ENCODE data around the gene SEMA6D.
"Not testable (repeated sequence)": the region's sequence is repeated elsewhere in the genome, so short reads cannot be mapped to it uniquely, and the experiment has no call there.

The SEMA6D gene

GRCh38 chr15:47718497-47719437 is 1.5 kb downstream of the SEMA6D start:
- no peak for DNase-seq

- no peak for DNase-seq
Observed at GRCh38 chr15:47719730-47720129, 2.4 kb downstream of the SEMA6D start.

GRCh38 chr15:47720555-47720954 is 3.2 kb downstream of the SEMA6D start:
- DNase-seq = no peak

- DNase-seq = no peak
Observed at GRCh38 chr15:47721676-47722075, 4.4 kb downstream of the SEMA6D start.

DNA sequence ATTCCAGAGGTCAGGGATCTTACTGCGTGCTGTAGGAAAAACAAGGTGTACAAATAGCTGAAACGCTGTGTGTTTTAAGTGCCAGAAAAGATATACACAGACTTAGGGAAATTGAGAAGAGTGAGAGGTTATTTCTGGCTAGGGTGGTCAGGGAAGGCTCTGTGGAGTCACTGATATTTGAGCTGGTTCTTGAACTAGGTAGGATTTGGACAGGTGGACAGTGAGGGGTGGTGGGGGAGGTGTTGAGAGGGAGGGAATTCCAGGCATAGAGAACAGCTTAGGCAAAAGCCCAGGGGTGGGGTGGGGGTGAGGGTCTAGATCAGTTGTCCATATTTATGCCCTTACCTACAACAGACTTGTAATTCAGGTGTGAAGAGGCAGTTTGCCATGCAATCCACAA is 7.0 kb downstream of the SEMA6D start:
- DNase-seq = no peak

GRCh38 chr15:47725051-47725450 is 7.7 kb downstream of the SEMA6D start:
- no peak for DNase-seq

DNA sequence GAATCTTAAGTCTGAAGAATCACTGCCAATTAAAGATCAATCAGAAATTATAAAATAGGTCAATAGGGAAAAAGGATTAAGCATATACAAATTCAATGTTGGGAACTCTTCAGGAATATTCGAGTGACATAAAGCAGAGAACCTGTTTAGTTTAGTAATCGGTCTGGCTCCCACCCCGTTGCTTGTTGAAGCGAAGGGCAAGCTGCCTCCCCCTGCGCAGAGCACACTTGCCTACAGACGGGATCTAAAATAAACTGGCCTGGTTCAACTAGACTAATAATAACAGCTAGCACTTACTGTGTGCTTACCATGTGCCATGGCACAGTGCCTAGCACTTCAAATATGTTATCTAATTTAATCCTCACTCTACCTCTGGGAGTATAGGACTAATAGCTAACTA is 8.6 kb downstream of the SEMA6D start:
- no peak for DNase-seq

- DNase-seq = no peak
Observed at GRCh38 chr15:47726399-47726823, 9.1 kb downstream of the SEMA6D start.

GRCh38 chr15:47727137-47727536 is 9.8 kb downstream of the SEMA6D start:
- DNase-seq = no peak

DNA sequence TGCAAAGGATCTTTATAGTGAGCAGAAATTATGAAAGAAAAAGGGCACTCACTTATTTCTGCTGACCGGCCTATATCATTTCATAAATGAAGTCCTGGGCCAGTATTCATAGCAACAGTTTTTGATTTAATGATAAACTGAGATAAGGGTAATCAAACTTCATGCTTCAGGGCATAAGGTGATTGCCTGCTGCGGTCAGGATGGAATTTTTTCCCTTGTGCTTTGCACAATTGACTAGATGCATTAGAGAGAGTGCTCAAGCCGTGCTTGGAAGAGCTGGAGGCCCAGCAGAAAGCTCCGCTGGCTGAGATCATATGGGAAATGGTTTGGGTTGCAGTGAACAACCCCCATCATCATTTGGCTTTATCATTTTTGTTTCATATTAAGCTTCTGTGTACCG is 10.4 kb downstream of the SEMA6D start:
- DNase-seq = no peak

DNA sequence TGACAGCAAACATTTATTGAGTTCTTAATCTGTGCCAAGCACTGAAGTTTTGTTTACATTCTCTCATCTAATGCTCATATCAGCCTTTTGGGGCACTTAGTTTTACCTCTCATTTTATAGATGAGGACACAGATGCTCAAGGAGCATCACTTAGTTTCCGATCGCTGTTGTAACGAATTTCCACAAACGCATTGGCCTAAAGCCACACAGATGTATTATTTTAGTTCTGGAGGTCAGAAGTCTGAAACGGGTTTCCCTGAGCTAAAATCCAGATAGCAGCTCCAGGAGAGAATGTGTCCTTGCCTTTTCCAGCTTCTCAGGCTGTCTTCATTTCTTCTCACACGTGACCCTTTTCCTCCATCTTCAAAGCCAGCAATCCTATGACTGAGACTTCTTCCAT is 11.1 kb downstream of the SEMA6D start:
- no peak for DNase-seq

DNA sequence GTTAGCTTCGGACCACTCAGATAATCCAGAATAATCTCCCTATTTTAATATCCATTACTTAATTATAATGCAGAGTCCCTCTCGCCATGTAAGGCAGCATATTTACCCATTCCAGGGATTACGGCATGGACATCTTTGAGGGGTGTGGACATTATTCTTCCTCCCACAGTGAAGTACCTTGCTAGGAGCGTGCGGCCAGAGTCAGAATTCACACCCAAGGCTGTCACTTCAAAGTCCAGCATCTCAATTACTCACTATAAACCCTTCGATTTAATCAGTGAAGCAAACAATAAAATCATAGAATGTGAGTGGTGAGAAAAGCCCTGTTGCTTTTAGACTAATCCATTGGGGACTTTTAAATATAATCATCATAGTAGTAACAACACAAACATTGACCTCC is 11.6 kb downstream of the SEMA6D start:
- no peak for DNase-seq

GRCh38 chr15:47731230-47731629 is 13.9 kb downstream of the SEMA6D start:
- DNase-seq = no peak

- no peak for DNase-seq
Observed at GRCh38 chr15:47732248-47732647, 14.9 kb downstream of the SEMA6D start.

- no peak for DNase-seq
Observed at GRCh38 chr15:47733085-47733484, 15.8 kb downstream of the SEMA6D start.

DNA sequence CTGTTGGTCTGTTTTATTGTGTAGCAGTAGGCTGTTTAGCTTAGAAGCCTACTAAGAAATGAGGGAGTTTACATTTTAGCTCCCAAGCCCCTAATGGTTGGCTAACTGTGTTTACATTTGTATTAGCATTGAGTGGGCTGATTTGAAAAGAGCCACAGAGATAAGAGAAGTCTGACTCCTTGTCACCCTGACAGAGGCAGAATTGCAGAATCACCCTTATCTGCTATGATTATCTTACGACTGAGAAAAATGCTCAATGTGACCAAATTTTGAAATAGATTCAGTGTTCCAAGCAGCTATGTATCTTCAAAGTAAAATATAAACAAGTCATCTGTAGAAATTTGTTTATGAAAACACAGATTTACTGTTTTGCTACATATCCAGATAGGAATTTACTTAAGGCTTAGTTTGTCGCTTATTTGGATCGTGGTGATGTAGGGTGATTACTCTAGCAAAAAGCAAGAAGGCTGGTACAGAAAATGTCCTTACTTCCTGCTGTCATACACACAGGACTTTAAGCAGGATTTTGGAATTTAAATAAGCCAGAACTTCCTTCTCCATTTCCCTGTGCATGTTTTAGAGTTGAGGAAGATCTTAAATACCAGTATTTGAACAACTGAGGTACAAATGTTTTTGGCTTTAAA is 19.0 kb downstream of the SEMA6D start:
- no peak for DNase-seq

GRCh38 chr15:47737477-47737876 is 20.2 kb downstream of the SEMA6D start:
- DNase-seq = no peak

DNA sequence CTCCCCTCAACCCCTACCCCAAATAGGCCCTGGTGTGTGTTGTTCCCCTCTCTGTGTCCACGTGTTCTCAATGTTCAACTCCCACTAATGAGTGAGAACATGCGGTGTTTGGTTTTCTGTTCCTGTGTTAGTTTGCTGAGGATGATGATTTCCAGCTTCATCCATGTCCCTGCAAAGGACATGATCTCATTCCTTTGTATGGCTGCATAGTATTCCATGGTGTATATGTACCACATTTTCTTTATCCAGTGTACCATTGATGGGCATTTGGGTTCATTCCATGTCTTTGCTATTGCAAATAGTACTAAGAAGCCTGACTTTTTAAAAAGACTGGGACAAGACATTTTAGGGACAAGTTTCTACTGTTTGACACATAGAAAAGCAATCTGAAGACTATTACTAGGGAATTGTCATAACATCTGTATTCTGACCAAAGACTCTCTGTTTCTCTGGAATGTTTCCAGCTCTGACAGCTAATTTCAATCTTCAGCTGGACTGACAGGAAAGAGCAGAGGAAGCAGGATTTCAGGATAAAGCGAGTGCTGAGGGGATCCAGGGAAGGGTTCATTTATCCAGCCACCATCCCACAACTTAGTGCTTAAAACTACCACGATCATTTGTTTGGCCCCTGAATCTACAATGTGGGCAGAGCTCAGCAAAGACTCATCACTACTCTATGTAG is 21.0 kb downstream of the SEMA6D start:
- not testable (repeated sequence) for DNase-seq

DNA sequence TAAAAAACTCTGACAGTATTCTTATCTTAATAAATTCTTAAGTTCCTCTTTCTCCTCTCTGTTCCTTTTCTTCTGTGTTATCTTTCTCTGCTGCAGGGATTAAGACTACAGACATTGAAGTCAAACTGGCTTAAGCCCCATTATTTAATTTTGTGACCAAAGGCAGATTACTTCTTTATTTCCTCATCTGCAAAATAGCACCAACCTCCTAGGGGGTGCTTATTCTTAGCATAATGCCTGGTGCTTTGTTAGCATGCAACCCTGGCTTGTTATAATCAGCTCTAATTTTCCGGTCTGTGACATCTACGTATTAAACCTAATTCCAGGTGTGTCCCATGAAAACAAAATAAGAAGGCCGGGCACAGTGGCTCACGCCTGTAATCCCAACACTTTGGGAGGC is 23.8 kb downstream of the SEMA6D start:
- DNase-seq = no peak

DNA sequence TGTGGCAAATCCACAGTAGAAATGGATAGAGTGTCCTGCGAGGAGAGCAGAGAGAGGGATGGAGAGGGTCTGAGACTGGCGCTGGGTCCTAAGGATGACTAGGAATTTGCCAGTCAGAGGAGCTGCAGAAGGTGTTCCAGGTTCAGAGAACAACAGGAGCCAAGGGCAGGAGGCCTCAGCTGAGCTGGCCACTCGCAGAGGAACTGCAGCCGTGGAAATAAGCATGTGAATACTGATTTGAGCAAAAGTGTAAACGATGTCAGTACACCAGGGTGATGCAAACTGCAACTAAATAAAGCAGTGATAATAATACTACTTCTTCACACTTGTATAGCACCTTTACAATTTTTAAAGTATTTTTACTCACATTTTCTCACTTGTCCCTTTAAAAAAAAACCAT is 24.6 kb downstream of the SEMA6D start:
- DNase-seq = no peak

DNA sequence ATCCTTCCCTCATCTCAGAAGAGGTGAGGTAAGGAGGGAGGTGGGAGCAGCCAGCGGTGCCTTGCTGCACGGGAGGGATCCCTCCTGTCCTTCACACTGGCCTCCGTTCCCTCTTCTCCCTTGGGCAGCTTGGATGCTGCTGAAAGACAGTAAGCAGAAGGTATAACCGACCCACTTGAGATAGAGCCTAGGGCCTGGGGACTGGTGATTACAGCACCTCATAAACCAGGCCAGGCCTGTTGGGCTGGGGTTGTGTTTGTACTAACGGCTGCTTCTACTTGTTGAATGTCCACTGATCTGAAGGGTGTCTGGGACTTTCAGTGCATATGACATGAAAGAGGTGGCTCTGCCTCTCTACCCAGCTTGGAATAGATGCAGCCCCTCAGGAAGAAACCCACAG is 25.0 kb downstream of the SEMA6D start:
- DNase-seq = no peak

DNA sequence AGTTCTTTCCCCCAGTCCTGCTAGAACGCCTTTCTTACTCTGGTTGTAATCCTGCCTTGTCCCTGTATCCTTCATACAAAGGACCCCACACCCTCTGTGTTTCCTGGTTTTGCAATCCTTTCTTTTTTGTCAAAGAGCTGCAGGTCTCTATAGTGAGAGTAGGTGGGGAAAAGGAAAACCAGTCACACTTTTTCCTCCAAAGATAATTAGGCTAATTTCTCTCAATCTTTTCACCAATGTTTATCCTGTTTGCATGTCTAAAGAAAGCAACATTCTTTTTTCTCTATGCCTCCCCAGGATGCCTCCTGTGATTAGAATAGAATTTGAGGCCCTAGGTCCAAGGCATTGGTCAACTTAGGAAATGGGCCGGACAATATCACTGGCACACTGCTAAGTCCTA is 25.4 kb downstream of the SEMA6D start:
- DNase-seq = no peak

DNA sequence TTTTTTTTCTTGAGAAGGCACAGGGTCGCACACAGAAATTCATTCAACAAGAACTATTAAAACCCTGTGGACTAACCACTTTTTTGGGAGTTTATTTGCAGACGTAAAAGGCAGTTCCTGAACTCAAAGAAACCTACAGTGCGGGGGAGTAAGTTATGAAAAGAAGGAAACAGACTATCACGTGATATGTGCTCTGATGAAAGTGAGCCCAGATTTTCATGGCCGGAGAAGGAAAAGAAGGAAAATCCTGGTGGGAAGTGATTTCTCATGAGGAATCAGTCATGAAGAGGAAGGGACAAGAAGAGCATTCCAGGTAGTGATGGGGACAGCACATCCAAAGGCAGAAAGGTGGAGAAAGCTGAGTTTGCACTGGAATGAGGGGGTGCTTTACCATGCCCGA is 26.1 kb downstream of the SEMA6D start:
- DNase-seq = no peak

GRCh38 chr15:47743886-47744285 is 26.6 kb downstream of the SEMA6D start:
- DNase-seq = no peak

All from activated CD4-positive, alpha-beta T cell treated with anti-CD3 and anti-CD28 coated beads for 1 hour (primary cell).